HepG2 (cell line): ENCODE results near the gene RHOT2. TPM values are rescaled to one million over a fixed set of nuclear protein-coding genes. Genes with fewer than 3 reads are reported as not detected.
A peak's percentile ranks its signal among the peaks of the same experiment; 100 is the strongest.

Source experiments
- ATAC-seq: fragments of 200-7000 bp; cut with Tn5 transposase; 3 replicates; pipeline ENCODE4 v1.9.1; 2020; ENCODE audit warnings: mild to moderate bottlenecking, moderate library complexity
- BruUV-seq: library from RNA; stranded (reverse); fragments of 400-500 nt; replicated peaks from 2 replicates; lab custom pipeline; 2021; lab: Mats Ljungman, UMichigan
- CTCF ChIA-PET: fragments of 300-600 bp; formaldehyde crosslinking; extraction: SDS; loops from one replicate; lab custom pipeline; 2021; ENCODE audit warnings: low total read pairs, inconsistent platforms, low intra/inter-chr PET ratio; lab: Yijun Ruan, JAX
- POLR2A ChIA-PET: fragments of 350-600 bp; sonication (Branson Sonifier 250); formaldehyde crosslinking; loops from one replicate; lab custom pipeline; 2020; ENCODE audit warnings: antibody characterized with exemption, inconsistent platforms; lab: Yijun Ruan, JAX
- DNase-seq: peaks from one replicate; pipeline ENCODE4 v3.0.0-alpha.2; 2015; ENCODE audit warnings: low spot score
- FAIRE-seq: peaks from 3 replicates; lab custom pipeline; 2011; peaks lifted over from hg19 to GRCh38; lab: Jason Lieb, UNC
- H2AFZ ChIP-seq: one replicate; pipeline ENCODE4 v1.6.1; 2011; ENCODE audit warnings: low read length, inconsistent platforms
- H3K27ac ChIP-seq: fragments of 300-600 bp; 3 replicates; pipeline ENCODE4 v1.8.0; 2011; ENCODE audit warnings: mixed run types, mild to moderate bottlenecking, mixed read lengths, low read length, inconsistent platforms; ENCODE audit not compliant: insufficient read depth; ENCODE audit errors: extremely low read length
- H3K27me3 ChIP-seq, 2 experiments: fragments of 200-600 bp in 1 of 2; 2 replicates in 1 of 2; 3 replicates in 1 of 2; pipeline versions ENCODE4 v1.6.0 to v1.8.0; 2011; ENCODE audit warnings: low read length in 2 of 2, mild to moderate bottlenecking in 2 of 2, moderate library complexity in 2 of 2, inconsistent platforms in 1 of 2; ENCODE audit not compliant: insufficient read depth in 2 of 2, control insufficient read depth in 1 of 2
- H3K36me3 ChIP-seq, 2 experiments: fragments of 200-600 bp in 1 of 2; replicated peaks in 1 of 2; 2 replicates in 1 of 2; 3 replicates in 1 of 2; pipeline versions ENCODE4 v1.5.1 to v1.8.0; 2011; ENCODE audit warnings: low read length in 2 of 2, inconsistent platforms in 1 of 2; ENCODE audit not compliant: insufficient read depth in 2 of 2, control insufficient read depth in 1 of 2
- H3K4me1 ChIP-seq: 2 replicates; pipeline ENCODE4 v1.5.1; 2012; ENCODE audit warnings: low read length, inconsistent platforms; ENCODE audit not compliant: insufficient read depth
- H3K4me2 ChIP-seq: 2 replicates; pipeline ENCODE4 v1.6.0; 2011; ENCODE audit warnings: low read depth, low read length, inconsistent platforms
- H3K4me3 ChIP-seq, 3 experiments: fragments of 200-600 bp in 1 of 3; sonication (generic), shearing (Covaris generic) in 1 of 3; replicated peaks in 1 of 3; 2 replicates each; pipeline ENCODE4 v1.5.1; 2011 to 2016; ENCODE audit warnings: low read length in 3 of 3, inconsistent platforms in 2 of 3, low read depth in 2 of 3, mild to moderate bottlenecking in 2 of 3, control low read depth in 1 of 3, mixed read lengths in 1 of 3; ENCODE audit not compliant: insufficient read depth in 1 of 3
- H3K79me2 ChIP-seq: one replicate; pipeline ENCODE4 v1.6.1; 2011; ENCODE audit warnings: low read length, inconsistent platforms; ENCODE audit not compliant: insufficient read depth
- H3K9ac ChIP-seq: 2 replicates; pipeline ENCODE4 v1.6.0; 2011; ENCODE audit warnings: mild to moderate bottlenecking, low read depth, low read length, inconsistent platforms; ENCODE audit not compliant: insufficient read depth
- H3K9me3 ChIP-seq: 2 replicates; pipeline ENCODE4 v1.5.1; 2012; ENCODE audit warnings: mild to moderate bottlenecking, low read length
- H4K20me1 ChIP-seq: 2 replicates; pipeline ENCODE4 v1.6.0; 2011; ENCODE audit warnings: inconsistent platforms, mild to moderate bottlenecking, low read length, moderate library complexity; ENCODE audit not compliant: insufficient read depth
- ATM ChIP-seq: fragments of 450-650 bp; IDR thresholded peaks from 2 replicates; pipeline ENCODE4 v1.7.1; 2017; ENCODE audit warnings: mild to moderate bottlenecking, borderline replicate concordance
- BCL3 ChIP-seq: sonication (generic); formaldehyde crosslinking; IDR thresholded peaks from 2 replicates; pipeline ENCODE4 v1.5.1; 2020; ENCODE audit warnings: mild to moderate bottlenecking, missing genetic modification reagents, moderate library complexity
- BRD4 ChIP-seq: sonication (generic); formaldehyde crosslinking; IDR thresholded peaks from 2 replicates; pipeline ENCODE4 v1.4.0; 2020; ENCODE audit warnings: missing genetic modification reagents
- SOX13 ChIP-seq, 3 experiments: fragments of 450-650 bp in 1 of 3; sonication (generic) in 1 of 3; formaldehyde crosslinking in 1 of 3; IDR thresholded peaks in 2 of 3; conservative IDR thresholded peaks in 1 of 3; 2 replicates each; pipeline versions ENCODE4 v1.5.0 to v1.6.1; 2016 to 2020; ENCODE audit warnings: antibody characterized with exemption in 1 of 3, mild to moderate bottlenecking in 1 of 3, missing compliant biosample characterization in 1 of 3, missing genetic modification reagents in 1 of 3, moderate library complexity in 1 of 3
- SRSF1 ChIP-seq: fragments of 200-400 bp; formaldehyde crosslinking; optimal IDR thresholded peaks from 2 replicates; pipeline ENCODE3; 2017; ENCODE audit warnings: mild to moderate bottlenecking, low read depth, low read length, moderate library complexity
- THAP9 ChIP-seq: sonication (generic); formaldehyde crosslinking; IDR thresholded peaks from 2 replicates; pipeline ENCODE4; 2020; ENCODE audit warnings: missing genetic modification reagents, mild to moderate bottlenecking, borderline replicate concordance
- WIZ ChIP-seq: sonication (generic); formaldehyde crosslinking; IDR thresholded peaks from 2 replicates; pipeline ENCODE4 v1.5.1; 2020; ENCODE audit warnings: mild to moderate bottlenecking, missing genetic modification reagents
- ZNF496 ChIP-seq: sonication (generic); formaldehyde crosslinking; IDR thresholded peaks from 2 replicates; pipeline ENCODE4 v1.8.1; 2023; ENCODE audit warnings: mild to moderate bottlenecking, moderate library complexity, missing genetic modification reagents; ENCODE audit not compliant: insufficient replicate concordance
- ZNF589 ChIP-seq: sonication (generic); formaldehyde crosslinking; conservative IDR thresholded peaks from 2 replicates; pipeline ENCODE4 v1.8.0; 2022; ENCODE audit warnings: mild to moderate bottlenecking, moderate library complexity, missing genetic modification reagents
- ZNF615 ChIP-seq: sonication (generic); formaldehyde crosslinking; IDR thresholded peaks from 2 replicates; pipeline ENCODE4 v1.5.0; 2020; ENCODE audit warnings: mild to moderate bottlenecking, missing genetic modification reagents, borderline replicate concordance
- ZNF7 ChIP-seq: IDR thresholded peaks from 2 replicates; pipeline ENCODE4 v1.6.1; 2016; ENCODE audit warnings: missing biosample characterization, missing genetic modification reagents
- ZNF709 ChIP-seq: sonication (generic); formaldehyde crosslinking; IDR thresholded peaks from 2 replicates; pipeline ENCODE4 v1.5.0; 2020; ENCODE audit warnings: mild to moderate bottlenecking, missing genetic modification reagents
- WGBS: methylation state at CpG from one replicate; pipeline ENCODE4 v1.1.6; 2017; ENCODE audit warnings: low lambda C conversion rate; 5-methylcytosine and 5-hydroxymethylcytosine counted together
- in situ Hi-C: cut with HindIII; loops from 2 replicates; pipeline ENCODE4 v1.10.0; 2017; ENCODE audit warnings: low pct_unique_long_range_greater_than_20kb; ENCODE audit not compliant: extremely low pct_ligation_motif_present
- intact Hi-C: fragments of 100-400 bp; cut with micrococcal nuclease; formaldehyde crosslinking; loops from one replicate; pipeline ENCODE4 v1.10.0; 2022; ENCODE audit not compliant: unreplicated experiment
- polyA plus RNA-seq, 8 experiments: library from polyadenylated mRNA; depleted of rRNA in 3 of 8; stranded (reverse) in 7 of 8; unstranded in 1 of 8; fragments of >200 nt; fragmentation: Illumina TruSeq in 4 of 8; extraction: Trizol in 4 of 8; gene quantifications; 2 replicates each; pipeline versions ENCODE4 v1.2.1 to v1.2.3, GENCODE V29; 2011 to 2016; ENCODE audit warnings: low read depth in 4 of 8, missing spikeins in 1 of 8, mixed read lengths in 1 of 8; ENCODE audit not compliant: insufficient read depth in 1 of 8
- total RNA-seq, 5 experiments: library from RNA; depleted of rRNA; stranded (reverse); fragments of >200 nt; fragmentation: Illumina TruSeq; extraction: Trizol; gene quantifications; 2 replicates each; pipeline ENCODE4 v1.2.3, GENCODE V29; 2016; ENCODE audit warnings: low read depth in 1 of 5
- TF ChIP-seq, protein P1 (sequence below): sonication (generic); formaldehyde crosslinking; IDR thresholded peaks from 2 replicates; pipeline ENCODE4 v1.5.1; 2020; ENCODE audit warnings: mild to moderate bottlenecking, moderate library complexity, missing genetic modification reagents
- TF ChIP-seq, protein P2 (sequence below): IDR thresholded peaks from 2 replicates; pipeline ENCODE4 v1.6.1; 2018; ENCODE audit warnings: missing genetic modification reagents, mild to moderate bottlenecking, missing compliant biosample characterization

RHOT2 gene
- total and polyA plus RNA-seq, 2 of the 13 experiments (the other 11 are each of a cell fraction or from before 2014, with no cell fraction given), result 63.6 to 76.9 TPM

- no peak for TF ChIP-seq THAP9 (CRISPR knock-in tag)
- TF ChIP-seq ATM, result no peak
- TF ChIP-seq BRD4, result no peak
These were observed 38.6 kb upstream of the RHOT2 start (continued) for GRCh38 chr16:629185-629832.

GRCh38 chr16:629833-630248 is 38.1 kb upstream of the RHOT2 start:
- ChIA-PET POLR2A (interaction anchor here (1.0 to 1.5 kb wide), 2 partner anchors 18 to 42 kb away, joined by 3 to 5 read pairs; no protein-coding TSS in a partner anchor), CTCF (no interaction called here)
- Histone ChIP-seq H3K4me3 (peak overlapping the region; percentile 58 to 74 (median 63)), H3K4me1 (peaks cover 25% of the 10 kb centered on the region), H3K79me2 (no peaks in the 10 kb centered on the region), H2AFZ (no peak overlapping the region), H3K27ac (peak overlapping the region; percentile 71), H3K27me3 (no peaks in the 10 kb centered on the region), H4K20me1 (no peaks in the 10 kb centered on the region), H3K4me2 (peak overlapping the region; percentile 95), H3K36me3 (peaks cover 4% of the 10 kb centered on the region in 2 experiments; a peak in 2 of 5 replicates), H3K9ac (peak overlapping the region; percentile 67), H3K9me3 (no peaks in the 10 kb centered on the region)
- 0% methylated on average over 4 of the region's 11 CpGs for WGBS
- BruUV-seq, result no TSS peak
- DNase-seq, result no peak
- intact Hi-C loops (no loop called here), in situ Hi-C loops (no loop called here)
- peak; percentile 56 for FAIRE-seq
- peak; percentile 19 for ATAC-seq
- TF ChIP-seq ZNF7 (no peak), WIZ (CRISPR knock-in tag) (0 out of 2 replicates have a peak, but pooled peaks have one; percentile 11), ZNF615 (CRISPR knock-in tag) (no peak), ZNF589 (CRISPR knock-in tag) (0 out of 2 replicates have a peak, but pooled peaks have one; percentile 26), SRSF1 (peak; percentile 37), ZNF709 (CRISPR knock-in tag) (no peak), ZNF496 (no peak), SOX13 (IDR thresholded peaks at IDR 0.05) (no peak), SOX13 (CRISPR knock-in tag; conservative IDR thresholded peaks at IDR 0.05 in 1 of 2, IDR thresholded peaks at IDR 0.05 in 1 of 2) (no peak), BCL3 (CRISPR knock-in tag) (peak; percentile 67; the same call in 1 of the 2 replicates)
- TF ChIP-seq, protein P1, sequence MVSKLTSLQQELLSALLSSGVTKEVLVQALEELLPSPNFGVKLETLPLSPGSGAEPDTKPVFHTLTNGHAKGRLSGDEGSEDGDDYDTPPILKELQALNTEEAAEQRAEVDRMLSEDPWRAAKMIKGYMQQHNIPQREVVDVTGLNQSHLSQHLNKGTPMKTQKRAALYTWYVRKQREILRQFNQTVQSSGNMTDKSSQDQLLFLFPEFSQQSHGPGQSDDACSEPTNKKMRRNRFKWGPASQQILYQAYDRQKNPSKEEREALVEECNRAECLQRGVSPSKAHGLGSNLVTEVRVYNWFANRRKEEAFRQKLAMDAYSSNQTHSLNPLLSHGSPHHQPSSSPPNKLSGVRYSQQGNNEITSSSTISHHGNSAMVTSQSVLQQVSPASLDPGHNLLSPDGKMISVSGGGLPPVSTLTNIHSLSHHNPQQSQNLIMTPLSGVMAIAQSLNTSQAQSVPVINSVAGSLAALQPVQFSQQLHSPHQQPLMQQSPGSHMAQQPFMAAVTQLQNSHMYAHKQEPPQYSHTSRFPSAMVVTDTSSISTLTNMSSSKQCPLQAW, result peak; percentile 26; the same call in 1 of the 2 replicates
- TF ChIP-seq, protein P2, sequence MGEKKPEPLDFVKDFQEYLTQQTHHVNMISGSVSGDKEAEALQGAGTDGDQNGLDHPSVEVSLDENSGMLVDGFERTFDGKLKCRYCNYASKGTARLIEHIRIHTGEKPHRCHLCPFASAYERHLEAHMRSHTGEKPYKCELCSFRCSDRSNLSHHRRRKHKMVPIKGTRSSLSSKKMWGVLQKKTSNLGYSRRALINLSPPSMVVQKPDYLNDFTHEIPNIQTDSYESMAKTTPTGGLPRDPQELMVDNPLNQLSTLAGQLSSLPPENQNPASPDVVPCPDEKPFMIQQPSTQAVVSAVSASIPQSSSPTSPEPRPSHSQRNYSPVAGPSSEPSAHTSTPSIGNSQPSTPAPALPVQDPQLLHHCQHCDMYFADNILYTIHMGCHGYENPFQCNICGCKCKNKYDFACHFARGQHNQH (CRISPR knock-in tag), result no peak
